HG02885 (cell line): ENCODE results near the gene AP1B1.

Source experiments
- ATAC-seq: cut with Tn5 transposase; IDR thresholded peaks from one replicate; pipeline ENCODE4 v1.9.1; 2021; ENCODE audit warnings: mild to moderate bottlenecking; ENCODE audit not compliant: unreplicated experiment, poor library complexity

Gene AP1B1

DNA sequence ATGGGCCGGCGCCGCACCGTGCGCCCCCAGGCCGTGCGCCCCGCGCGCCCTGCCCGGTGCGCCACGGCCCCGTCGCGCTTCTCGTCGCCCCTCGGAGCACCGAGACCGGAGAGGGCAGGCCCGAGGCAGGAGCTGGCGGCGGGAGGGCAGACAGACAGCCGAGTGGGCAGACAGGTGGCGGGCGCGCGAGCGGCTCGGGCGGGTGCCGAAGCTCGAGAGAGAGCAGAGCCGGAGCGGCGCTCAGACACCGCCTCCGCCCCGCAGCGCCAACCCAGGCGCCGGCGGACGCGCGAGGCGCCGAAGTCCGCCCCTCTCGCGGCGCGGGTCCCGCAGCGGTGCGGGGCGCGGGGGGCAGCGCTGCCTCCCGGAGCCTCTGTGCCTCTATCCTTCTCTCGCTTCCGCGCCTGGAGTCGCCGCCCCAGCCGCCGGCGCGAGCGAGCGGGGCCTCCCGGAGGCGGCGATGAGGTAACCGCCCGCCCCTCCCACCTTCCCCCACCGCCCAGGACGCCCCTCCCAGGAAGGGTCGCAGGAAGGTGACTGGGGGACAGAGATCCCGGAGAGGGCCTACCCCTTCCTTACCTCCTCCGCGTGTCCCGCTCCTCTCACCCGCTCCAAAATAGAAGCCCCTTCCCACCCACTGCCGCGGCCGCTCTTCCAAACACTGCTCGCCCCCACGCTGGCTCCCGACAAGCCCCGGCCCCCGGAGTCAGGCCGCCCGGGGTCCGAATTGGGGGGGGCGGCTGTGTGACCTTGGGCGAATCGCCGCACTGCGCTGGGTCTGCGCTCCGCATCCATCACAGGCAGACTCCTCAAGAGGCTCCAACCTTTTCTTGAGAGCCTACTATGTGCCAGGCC, 72.9 kb downstream of the AP1B1 start, which contains the start of gene RASL10A:
Gene RASL10A (minus strand): TSS at position 412 of the 855 bp plus-strand sequence. CDS start 451 bp downstream, outside the sequence.
- no peak for ATAC-seq

GRCh38 chr22:29314537-29315285, 73.7 kb downstream of the AP1B1 start:
- ATAC-seq: no peak

GRCh38 chr22:29313576-29314466, 74.5 kb downstream of the AP1B1 start:
- ATAC-seq: no peak

GRCh38 chr22:29313126-29313575, 75.2 kb downstream of the AP1B1 start:
- no peak for ATAC-seq

DNA sequence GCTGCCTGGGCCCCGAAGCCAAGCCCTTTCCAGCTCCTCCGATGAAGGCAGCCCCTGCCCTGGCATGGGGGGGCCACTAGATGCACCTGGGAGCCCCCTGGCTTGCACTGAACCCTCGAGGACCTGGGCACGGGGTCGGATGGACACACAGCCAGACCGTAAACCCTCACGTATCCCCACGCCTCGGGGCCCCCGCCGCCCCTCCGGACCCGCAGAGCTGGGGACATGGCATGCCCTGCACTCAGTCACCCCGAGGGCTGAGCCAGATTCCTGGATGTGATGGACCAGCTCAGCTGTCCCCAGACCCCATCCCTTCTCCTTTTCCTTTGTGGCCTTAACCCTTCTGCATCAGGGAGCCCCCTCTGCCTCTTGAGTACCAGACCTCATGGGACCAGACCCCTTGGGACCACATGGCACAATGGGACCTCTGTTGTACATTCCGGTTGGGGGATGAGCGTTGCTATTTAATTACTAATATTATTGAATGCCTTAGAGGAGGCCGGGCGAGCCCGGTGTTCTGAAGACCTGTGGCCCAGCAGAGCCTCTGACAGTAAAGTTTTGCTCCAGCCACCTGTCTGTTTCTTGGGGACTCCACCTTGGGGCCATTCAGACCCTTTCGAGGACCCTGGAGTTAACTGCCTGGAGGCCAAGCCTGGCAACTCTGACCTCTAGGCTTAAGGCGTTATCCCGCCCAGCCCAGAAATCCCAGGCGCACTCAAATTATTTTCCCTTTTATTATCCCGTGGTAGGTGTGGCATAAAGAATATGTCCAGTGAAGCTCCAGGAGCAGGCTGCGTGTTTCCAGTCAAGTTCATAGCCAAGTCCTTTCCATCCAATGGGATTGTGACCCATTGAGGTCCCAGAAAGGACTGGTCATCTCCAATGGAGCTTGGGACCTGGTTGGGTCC, 75.9 kb downstream of the AP1B1 start:
- ATAC-seq: no peak

GRCh38 chr22:29311464-29312217, 76.7 kb downstream of the AP1B1 start:
- no peak for ATAC-seq

DNA sequence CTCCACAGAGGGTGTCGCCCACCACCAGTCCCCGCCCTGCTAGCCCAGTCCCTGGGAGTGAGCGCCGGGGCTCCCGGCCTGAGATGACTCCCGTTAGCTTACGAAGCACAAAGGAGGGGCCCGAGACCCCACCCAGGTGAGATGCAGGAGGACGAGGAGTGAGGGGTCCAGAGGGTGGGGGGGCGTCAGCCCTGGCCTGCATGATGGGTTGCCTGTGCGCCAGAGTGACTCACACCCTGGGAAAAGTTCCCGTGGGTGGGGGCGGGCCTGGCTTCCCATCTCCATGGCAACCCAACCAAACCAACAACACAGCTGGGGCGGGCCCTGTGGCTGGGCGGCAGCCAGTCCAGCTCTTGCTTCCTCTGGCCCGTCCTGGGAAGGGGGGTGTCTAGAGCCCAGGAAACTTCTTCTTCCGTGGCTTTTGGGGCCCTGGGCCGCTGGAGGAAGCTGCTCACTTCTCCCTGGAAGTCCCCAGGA, 77.5 kb downstream of the AP1B1 start:
- ATAC-seq: no peak

- ATAC-seq: no peak
Measured at GRCh38 chr22:29310065-29310862, 78.1 kb downstream of the AP1B1 start.

GRCh38 chr22:29309332-29310064, 78.9 kb downstream of the AP1B1 start:
- no peak for ATAC-seq

- no peak for ATAC-seq
Measured at GRCh38 chr22:29308791-29309262, 79.5 kb downstream of the AP1B1 start.

GRCh38 chr22:29308148-29308790, 80.1 kb downstream of the AP1B1 start:
- no peak for ATAC-seq

- no peak for ATAC-seq
Measured at GRCh38 chr22:29307596-29308147, 80.7 kb downstream of the AP1B1 start.

- no peak for ATAC-seq
Measured at GRCh38 chr22:29306835-29307595, 81.4 kb downstream of the AP1B1 start.

DNA sequence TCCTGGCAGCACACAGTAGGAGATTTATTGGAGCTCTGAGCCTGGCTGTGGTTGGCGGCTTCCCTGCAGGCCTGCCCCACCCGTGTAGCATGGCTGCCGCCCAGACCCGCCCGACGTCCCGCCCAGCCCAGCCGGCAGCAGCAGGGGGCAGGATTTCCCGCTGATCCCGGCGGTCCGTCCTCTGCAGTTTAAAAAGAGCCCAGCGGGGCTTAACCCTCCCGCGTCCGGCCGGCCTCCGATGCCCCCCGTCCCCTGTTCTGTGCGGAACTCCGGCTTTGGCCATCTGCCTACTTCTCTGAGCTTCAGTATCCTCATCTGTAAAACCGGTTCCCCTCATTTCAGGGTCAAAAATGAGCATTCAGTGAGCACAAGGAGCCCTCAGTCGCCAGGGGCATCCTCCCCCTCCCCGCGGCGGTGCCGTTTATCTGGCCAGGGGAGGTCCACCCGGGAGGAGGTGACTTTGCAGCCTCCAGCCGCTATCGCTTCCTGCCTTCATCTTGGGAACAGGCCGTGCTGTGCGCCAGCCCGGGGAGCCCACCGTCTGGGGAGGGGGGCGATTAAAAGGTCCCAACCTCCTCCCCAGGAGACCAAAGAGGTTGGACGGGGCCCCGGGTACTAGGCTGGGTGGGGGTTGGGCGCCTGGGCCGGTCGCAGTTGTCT, 82.1 kb downstream of the AP1B1 start, which contains the start of gene GAS2L1:
Gene GAS2L1 (plus strand): TSS at position 476 of the 660 bp plus-strand sequence. CDS start 1,456 bp downstream, outside the sequence.
- no peak for ATAC-seq

DNA sequence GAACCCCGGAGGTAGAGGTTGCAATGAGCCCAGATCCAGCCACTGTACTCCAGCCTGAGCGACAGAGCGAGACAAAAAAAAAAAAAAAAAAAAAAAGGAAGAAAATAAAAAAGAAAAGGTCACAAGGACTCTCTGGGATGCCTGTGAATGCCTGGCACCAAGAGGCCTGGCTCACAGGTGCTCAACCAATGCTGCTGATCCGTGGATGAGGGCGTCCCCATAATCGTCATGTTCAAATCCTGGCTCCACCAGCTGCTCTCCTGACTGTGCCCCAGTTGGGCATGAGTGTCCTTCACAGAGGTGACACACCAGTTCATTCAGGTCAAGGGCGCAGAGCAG, 82.6 kb downstream of the AP1B1 start:
- no peak for ATAC-seq
